Immature natural killer cell (primary cell): Measurements from ENCODE around the gene KIF18A. TPM values are rescaled to one million over a fixed set of nuclear protein-coding genes. Genes with fewer than 3 reads are reported as not detected.

Experiments
- DNase-seq, 3 donors: peaks; one replicate each; pipeline ENCODE4 v3.0.0; 2022; ENCODE audit warnings: mixed read lengths in 1 of 3
- H3K27ac Mint-ChIP-seq, 6 donors: one replicate each; pipeline ENCODE4 v1.8.0; 2020; ENCODE audit warnings: mixed read lengths in 6 of 6, mild to moderate bottlenecking in 5 of 6, inconsistent platforms in 4 of 6, moderate library complexity in 3 of 6
- H3K27me3 Mint-ChIP-seq, 3 donors: one replicate each; pipeline ENCODE4 v1.8.0; 2020 to 2021; ENCODE audit warnings: low read depth in 3 of 3, mild to moderate bottlenecking in 3 of 3, mixed read lengths in 3 of 3, moderate library complexity in 3 of 3, inconsistent platforms in 1 of 3
- H3K36me3 Mint-ChIP-seq, 3 donors: one replicate each; pipeline ENCODE4 v1.8.0; 2020; ENCODE audit warnings: mixed read lengths in 3 of 3, inconsistent platforms in 2 of 3, mild to moderate bottlenecking in 2 of 3
- H3K4me1 Mint-ChIP-seq, 2 donors: one replicate each; pipeline ENCODE4 v1.8.0; 2020; ENCODE audit warnings: inconsistent platforms in 2 of 2, mild to moderate bottlenecking in 2 of 2, mixed read lengths in 2 of 2, moderate library complexity in 1 of 2
- H3K4me3 Mint-ChIP-seq, 5 donors: one replicate each; pipeline ENCODE4 v1.8.0; 2020; ENCODE audit warnings: mild to moderate bottlenecking in 5 of 5, mixed read lengths in 5 of 5, inconsistent platforms in 3 of 5, moderate library complexity in 3 of 5
- H3K9me3 Mint-ChIP-seq, 6 donors: one replicate each; pipeline ENCODE4 v1.8.0; 2020; ENCODE audit warnings: mild to moderate bottlenecking in 6 of 6, mixed read lengths in 6 of 6, inconsistent platforms in 4 of 6, moderate library complexity in 3 of 6
- polyA plus RNA-seq, 3 donors: library from polyadenylated mRNA; unstranded; fragments of 300-500 nt; fragmentation: Illumina TruSeq; gene quantifications; one replicate each; pipeline ENCODE4 v1.2.3, GENCODE V29; 2021

KIF18A gene
- polyA plus RNA-seq, 3 donors from 2014 or later = 0.99 to 1.3 (median 1.1) TPM

DNA sequence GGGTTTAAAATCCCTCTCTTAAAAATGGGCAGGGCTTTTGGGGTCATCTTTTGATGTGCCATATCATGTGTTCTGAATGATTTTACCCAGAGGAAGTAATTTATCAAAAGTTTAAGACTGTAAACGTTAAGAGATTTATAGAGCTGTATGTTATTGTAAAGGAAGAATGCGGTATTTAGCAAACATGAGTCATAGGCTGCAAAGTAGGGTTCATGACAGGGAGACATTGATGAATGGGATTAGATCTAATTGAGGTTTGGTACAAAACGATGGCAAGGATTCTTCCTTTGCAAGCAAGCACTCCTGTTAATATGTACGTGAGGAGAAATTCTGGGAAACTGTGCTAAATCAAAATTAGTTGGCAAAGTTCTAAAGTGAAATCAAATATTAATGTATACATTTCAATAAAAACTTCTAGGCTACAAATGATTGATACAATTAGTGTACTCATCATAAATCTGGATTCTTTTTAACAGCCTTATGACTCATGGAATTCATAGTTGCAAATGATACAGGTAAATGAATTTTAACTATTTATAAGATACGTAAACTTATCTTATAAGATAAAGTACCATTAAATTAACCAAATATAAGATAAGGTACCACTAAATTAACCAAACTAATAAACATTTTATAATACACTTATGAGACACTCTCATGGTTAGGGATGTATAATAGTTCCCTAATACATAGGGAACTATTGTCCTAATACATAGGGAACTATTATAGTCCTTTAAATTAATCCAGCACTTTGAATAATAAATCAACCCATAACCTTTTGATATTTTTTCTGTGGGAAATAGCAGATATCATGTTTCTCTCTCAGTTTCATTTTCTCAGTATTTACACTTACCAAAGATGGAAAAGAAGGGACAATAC is 58.4 kb downstream of the KIF18A start:
- Mint-ChIP-seq H3K27ac (no peak overlapping the region), H3K9me3 (peaks cover 0 to 1% (median 0%) of the 10 kb centered on the region in 6 donors), H3K27me3 (peaks cover 0 to 3% (median 0%) of the 10 kb centered on the region in 3 donors), H3K36me3 (peaks cover 0 to 3% (median 0%) of the 10 kb centered on the region in 3 donors), H3K4me3 (no peak overlapping the region), H3K4me1 (no peaks in the 10 kb centered on the region)
- no peak for DNase-seq

DNA sequence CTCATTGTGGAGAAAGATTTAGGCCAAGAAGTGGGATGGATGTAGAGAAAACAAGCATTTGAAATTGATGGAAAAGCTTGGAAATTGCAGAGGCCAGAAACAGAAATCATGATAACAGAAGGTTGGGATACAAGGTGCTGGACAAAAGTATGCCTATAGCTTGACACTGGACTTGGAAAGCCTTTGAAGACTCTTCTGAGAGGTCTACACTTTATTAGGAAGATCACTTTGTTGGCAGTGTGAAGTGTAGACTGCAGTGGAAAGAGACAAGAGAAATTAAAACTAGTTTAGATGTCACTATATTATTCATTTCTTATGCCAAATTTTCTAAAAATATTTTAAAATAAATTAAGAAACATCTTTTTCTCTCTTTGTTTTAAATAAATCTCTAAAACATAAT is 59.1 kb downstream of the KIF18A start:
- Mint-ChIP-seq H3K4me3 (no peak overlapping the region), H3K9me3 (peaks cover 0 to 1% (median 0%) of the 10 kb centered on the region in 6 donors), H3K27ac (no peak overlapping the region), H3K27me3 (peaks cover 0 to 3% (median 0%) of the 10 kb centered on the region in 3 donors), H3K36me3 (peaks cover 0 to 3% (median 0%) of the 10 kb centered on the region in 3 donors), H3K4me1 (no peaks in the 10 kb centered on the region)
- no peak for DNase-seq

DNA sequence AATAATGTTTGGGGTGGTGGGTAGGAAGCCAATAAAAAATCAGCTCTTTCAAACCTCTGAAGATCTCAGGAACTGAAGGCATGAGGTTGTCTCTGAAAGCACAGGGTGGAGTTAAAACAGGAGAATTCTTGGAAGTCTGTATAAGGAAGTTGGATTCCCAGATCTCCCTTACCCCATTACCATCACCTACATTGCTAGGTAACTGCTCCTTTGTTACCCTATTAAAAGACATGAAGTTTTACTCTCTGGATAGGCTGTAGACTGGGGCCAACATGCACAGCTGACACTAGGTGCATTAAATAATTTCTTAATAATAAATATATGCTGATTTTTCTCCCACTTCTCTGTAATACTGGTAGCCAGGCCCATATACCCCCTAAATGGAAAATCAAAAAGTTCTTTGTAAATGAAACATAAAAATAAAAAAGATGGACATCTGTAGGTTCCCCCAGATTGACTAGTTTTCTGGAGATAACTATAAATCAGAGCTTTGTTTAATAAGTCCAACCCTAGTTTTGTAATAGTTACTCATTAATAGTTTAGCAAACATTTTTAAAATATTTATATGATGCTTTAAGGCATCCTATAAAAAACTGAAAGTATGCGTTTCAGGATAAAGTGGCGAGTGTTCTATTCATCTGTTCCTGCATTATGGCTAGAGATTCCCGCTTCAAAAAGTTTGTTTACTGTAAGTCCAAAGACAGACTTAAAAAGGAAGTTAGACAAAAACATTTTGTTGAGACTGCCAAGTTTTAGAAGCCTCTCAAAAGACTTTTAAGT is 63.8 kb downstream of the KIF18A start:
- H3K27me3 Mint-ChIP-seq = no peaks in the 10 kb centered on the region
- peaks cover 0 to 1% (median 0%) of the 10 kb centered on the region in 6 donors for H3K9me3 Mint-ChIP-seq
- no peaks in the 10 kb centered on the region for H3K36me3 Mint-ChIP-seq
- H3K4me3 Mint-ChIP-seq = no peak overlapping the region
- H3K27ac Mint-ChIP-seq = no peak overlapping the region
- no peak for DNase-seq
- H3K4me1 Mint-ChIP-seq = no peaks in the 10 kb centered on the region

DNA sequence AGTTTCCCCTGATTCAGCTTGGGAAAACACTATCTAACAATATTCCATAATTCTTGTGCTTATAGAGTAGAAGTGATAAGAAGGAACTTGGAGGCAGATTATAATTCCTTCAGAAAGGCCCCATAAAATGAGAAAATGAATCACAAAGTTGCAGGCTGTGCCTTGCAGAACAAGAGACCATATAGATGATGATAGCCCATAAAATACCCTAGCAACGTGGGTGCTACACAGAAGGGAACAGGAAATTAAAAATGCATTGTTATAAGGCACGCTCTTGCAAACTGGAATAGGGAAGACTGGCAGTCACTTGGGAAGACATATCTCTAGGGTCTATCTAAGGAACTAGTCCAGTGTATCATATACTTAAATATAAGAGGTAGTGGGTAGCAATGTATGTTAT is 67.6 kb downstream of the KIF18A start:
- H3K4me3 Mint-ChIP-seq = no peak overlapping the region
- H3K9me3 Mint-ChIP-seq = no peaks in the 10 kb centered on the region
- no peaks in the 10 kb centered on the region for H3K4me1 Mint-ChIP-seq
- H3K27me3 Mint-ChIP-seq = no peaks in the 10 kb centered on the region
- H3K36me3 Mint-ChIP-seq = peaks cover 0 to 5% (median 4%) of the 10 kb centered on the region in 3 donors
- no peak for DNase-seq
- H3K27ac Mint-ChIP-seq = no peak overlapping the region

DNA sequence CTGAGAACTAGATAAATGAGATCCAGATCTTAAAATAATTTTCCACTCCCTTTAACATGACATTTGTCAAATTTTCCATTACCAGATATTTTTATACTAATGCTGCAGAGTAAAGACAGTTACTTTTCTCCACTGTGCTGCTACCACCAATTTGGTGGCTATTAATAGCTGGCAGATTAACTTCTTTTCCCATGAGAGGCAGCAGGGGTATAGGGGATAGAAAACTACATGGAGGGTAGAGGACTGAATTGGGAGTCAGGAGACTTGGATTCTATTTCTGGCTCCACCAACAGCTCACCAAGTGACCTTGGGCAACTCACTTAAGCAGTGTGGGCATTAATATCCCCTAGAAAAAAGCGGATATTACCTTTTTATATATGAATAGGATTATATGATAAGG is 69.2 kb downstream of the KIF18A start:
- Mint-ChIP-seq H3K27me3 (no peaks in the 10 kb centered on the region), H3K27ac (no peak overlapping the region), H3K4me3 (no peak overlapping the region), H3K9me3 (no peaks in the 10 kb centered on the region), H3K36me3 (peaks cover 0 to 8% (median 6%) of the 10 kb centered on the region in 3 donors), H3K4me1 (no peaks in the 10 kb centered on the region)
- DNase-seq = no peak

DNA sequence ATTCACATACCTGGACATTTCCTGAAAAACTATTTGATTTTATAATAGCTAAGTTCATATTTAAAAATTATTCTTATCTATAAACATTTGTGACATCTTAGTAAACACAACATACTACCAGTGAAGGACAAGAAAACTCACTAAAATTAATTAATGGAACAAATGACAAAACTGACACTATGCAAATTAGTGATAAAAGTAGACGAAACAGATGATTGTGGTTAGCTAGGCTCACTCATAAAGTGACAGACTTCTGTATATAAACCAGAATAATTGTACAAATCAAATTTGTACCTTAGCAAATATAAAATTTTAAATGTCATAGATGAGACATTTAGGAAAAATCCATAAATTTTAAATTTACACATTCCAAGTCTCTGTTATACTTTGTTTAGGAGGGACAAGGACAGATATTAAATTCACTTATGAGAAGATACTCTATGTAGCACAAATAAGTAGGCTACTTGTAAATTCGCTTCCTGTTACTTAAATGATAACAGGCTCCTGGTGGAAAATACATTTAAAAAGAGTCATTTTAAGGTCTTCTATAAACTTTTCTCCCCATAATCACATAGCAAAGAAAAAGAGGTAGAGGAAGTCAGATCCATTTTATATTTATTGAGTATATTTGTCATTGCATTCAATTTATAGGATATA is 81.2 kb downstream of the KIF18A start:
- peaks cover 0 to 7% (median 0%) of the 10 kb centered on the region in 6 donors for H3K9me3 Mint-ChIP-seq
- no peak for DNase-seq
- peaks cover 7 to 32% (median 29%) of the 10 kb centered on the region in 3 donors for H3K36me3 Mint-ChIP-seq
- no peak overlapping the region for H3K27ac Mint-ChIP-seq
- H3K27me3 Mint-ChIP-seq = no peaks in the 10 kb centered on the region
- H3K4me1 Mint-ChIP-seq = no peaks in the 10 kb centered on the region
- no peak overlapping the region for H3K4me3 Mint-ChIP-seq

DNA sequence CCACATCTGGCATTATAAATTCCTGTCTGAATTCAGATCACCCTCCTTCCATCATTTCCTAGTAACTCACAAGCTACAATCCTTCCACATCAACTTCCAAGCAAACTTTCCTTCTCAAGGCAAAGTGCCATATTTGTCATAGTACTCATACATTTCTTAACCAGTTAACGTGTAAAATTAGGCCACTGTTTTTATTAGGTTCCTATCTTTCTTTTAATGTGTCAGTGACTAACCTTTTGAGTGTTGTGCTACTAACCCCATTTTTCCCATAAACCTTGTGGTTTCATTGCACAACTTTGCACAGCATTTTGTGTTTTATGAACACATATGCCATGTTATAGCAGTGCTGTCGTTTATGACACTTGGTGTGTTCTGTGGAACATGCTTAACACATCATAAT is 90.1 kb downstream of the KIF18A start:
- Mint-ChIP-seq H3K27ac (no peak overlapping the region), H3K27me3 (no peaks in the 10 kb centered on the region), H3K4me1 (no peaks in the 10 kb centered on the region), H3K4me3 (no peak overlapping the region), H3K36me3 (peaks cover 0 to 9% (median 7%) of the 10 kb centered on the region in 3 donors), H3K9me3 (no peaks in the 10 kb centered on the region)
- DNase-seq = no peak

DNA sequence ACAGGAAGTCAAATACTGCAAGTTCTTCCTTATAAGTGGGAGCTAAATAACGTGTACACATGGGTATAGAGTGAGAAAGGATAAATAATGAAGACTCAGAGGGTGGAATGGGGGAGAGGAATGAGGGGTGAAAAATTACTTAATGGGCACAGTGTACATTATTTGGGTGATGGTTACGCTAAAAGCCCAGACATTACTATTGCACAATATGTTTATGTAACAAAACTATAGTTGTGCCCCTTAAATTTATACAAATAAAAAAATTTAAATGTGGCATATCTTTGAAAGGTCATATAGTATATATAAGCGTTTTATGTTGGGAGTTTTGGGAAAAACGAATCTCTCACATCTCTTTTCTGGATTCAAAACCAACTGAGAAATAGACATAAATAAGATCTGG is 96.1 kb downstream of the KIF18A start:
- H3K4me3 Mint-ChIP-seq = no peak overlapping the region
- DNase-seq = no peak
- no peaks in the 10 kb centered on the region for H3K9me3 Mint-ChIP-seq
- H3K27ac Mint-ChIP-seq = no peak overlapping the region
- peaks cover 0 to 11% (median 3%) of the 10 kb centered on the region in 3 donors for H3K36me3 Mint-ChIP-seq
- H3K4me1 Mint-ChIP-seq = no peaks in the 10 kb centered on the region
- no peaks in the 10 kb centered on the region for H3K27me3 Mint-ChIP-seq

DNA sequence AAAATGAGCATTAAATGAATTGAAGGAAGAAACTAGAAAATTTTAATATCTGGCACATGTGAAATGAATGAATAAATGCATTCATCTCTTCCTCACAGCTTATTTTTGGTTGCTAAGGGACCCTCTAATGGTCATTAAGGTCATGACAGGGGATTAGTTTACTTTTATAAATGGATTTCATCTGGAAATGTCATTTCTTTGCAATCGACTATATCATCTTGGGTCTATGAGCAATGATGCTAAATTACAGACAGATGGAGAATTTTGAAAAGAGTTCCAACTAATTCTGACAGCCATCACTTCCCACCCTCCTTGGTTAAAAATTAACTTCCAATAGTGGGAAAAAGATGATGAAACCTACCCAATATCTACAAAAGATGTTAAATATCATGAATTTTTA is 98.0 kb downstream of the KIF18A start:
- H3K4me3 Mint-ChIP-seq = no peak overlapping the region
- H3K27me3 Mint-ChIP-seq = no peaks in the 10 kb centered on the region
- H3K4me1 Mint-ChIP-seq = no peaks in the 10 kb centered on the region
- no peak for DNase-seq
- H3K36me3 Mint-ChIP-seq = peaks cover 0 to 11% (median 3%) of the 10 kb centered on the region in 3 donors
- peaks cover 0 to 5% (median 0%) of the 10 kb centered on the region in 6 donors for H3K9me3 Mint-ChIP-seq
- H3K27ac Mint-ChIP-seq = no peak overlapping the region

DNA sequence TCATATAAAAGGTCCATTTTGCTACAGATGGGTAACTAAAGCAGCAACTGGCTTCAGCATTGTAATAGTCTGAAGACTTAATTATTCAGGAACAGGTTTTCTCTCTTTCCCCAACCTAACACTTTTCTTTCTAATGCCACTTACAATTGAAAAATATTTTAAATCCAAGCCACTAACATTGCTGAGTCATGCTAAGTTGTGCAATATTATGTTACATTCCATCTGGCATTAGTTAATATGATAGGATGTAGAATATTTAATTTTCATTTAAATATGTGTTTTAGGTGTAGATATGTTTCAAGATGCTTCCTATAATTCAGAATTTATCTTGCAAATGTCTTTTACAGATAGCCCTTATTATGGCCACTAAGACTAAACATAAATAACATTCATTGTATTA is 98.6 kb downstream of the KIF18A start:
- Mint-ChIP-seq H3K36me3 (peaks cover 0 to 11% (median 3%) of the 10 kb centered on the region in 3 donors), H3K27me3 (no peaks in the 10 kb centered on the region), H3K4me3 (no peak overlapping the region), H3K9me3 (peaks cover 0 to 9% (median 3%) of the 10 kb centered on the region in 6 donors), H3K4me1 (no peaks in the 10 kb centered on the region), H3K27ac (no peak overlapping the region)
- no peak for DNase-seq

DNA sequence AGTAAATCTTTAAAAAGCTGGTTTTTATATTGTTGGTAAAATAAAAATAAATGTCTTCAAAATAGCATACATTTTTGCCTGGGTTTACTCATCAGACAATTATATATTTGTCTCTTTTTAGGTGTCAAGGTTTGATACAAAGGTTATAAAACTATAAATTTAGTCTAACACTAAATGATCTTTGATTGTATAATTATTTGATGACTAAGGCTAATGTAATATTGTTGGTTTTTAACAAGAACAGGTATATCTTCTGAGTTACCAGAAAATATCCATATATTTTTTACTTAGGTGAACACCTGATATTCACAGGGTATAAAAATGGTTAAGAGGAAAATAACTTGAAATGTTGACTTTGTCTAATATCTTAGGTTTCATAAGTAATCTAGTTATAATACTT is 104.3 kb downstream of the KIF18A start:
- DNase-seq = no peak
- no peaks in the 10 kb centered on the region for H3K4me1 Mint-ChIP-seq
- no peak overlapping the region for H3K4me3 Mint-ChIP-seq
- peaks cover 0 to 2% (median 0%) of the 10 kb centered on the region in 3 donors for H3K27me3 Mint-ChIP-seq
- peaks cover 10 to 23% (median 17%) of the 10 kb centered on the region in 3 donors for H3K36me3 Mint-ChIP-seq
- peaks cover 17 to 49% (median 22%) of the 10 kb centered on the region in 6 donors for H3K9me3 Mint-ChIP-seq
- H3K27ac Mint-ChIP-seq = no peak overlapping the region

DNA sequence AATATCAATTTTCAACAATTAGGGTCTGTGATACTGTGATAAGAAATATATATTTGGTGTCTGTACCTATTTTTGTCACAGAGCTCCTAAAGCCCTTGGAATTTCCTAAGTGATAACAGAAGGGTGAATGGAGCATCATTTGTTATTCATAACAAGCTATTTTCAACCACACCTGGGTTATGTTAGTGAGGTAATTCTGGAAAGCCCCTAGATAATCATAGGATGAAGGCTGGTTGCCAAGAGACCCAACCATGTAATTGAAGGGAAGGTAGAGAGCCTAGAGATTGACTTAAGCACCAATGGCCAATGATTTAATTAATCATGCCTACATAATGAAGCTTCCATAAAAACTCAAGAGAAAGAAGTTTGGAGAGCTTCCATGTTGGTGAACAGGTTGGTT is 109.4 kb downstream of the KIF18A start:
- no peaks in the 10 kb centered on the region for H3K4me1 Mint-ChIP-seq
- H3K4me3 Mint-ChIP-seq = no peak overlapping the region
- H3K36me3 Mint-ChIP-seq = peaks cover 10 to 29% (median 16%) of the 10 kb centered on the region in 3 donors
- peaks cover 13 to 62% (median 19%) of the 10 kb centered on the region in 6 donors for H3K9me3 Mint-ChIP-seq
- DNase-seq = no peak
- H3K27me3 Mint-ChIP-seq = no peaks in the 10 kb centered on the region
- no peak overlapping the region for H3K27ac Mint-ChIP-seq

DNA sequence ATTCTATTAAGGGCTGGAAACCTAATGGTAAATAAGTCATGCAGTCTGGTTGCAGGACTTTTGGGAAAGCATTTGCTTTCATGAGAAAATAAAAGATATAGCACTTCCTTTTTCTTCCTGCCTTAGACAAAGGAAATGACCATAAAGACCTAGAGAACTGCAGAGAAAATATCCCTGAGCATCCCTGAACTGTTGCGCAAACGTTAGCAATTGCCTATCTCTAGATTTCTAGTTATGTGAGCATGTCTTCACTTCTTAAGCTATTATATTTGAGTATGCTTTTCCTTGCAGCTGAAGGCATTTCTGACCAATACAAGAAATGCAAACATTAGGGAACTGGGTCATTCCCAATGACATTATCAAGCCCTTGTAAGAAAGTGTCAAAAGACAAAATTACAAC is 110.6 kb downstream of the KIF18A start:
- H3K9me3 Mint-ChIP-seq = peaks cover 8 to 52% (median 17%) of the 10 kb centered on the region in 6 donors

More for the DNA sequence above, 110.6 kb downstream of the KIF18A start:
- no peak for DNase-seq
- Mint-ChIP-seq H3K4me3 (no peak overlapping the region), H3K4me1 (no peaks in the 10 kb centered on the region), H3K27ac (no peak overlapping the region), H3K36me3 (peaks cover 6 to 21% (median 12%) of the 10 kb centered on the region in 3 donors), H3K27me3 (no peaks in the 10 kb centered on the region)
